B cell (primary cell): Measurements from ENCODE around the gene NSUN6. TPM values are rescaled to one million over a fixed set of nuclear protein-coding genes. Genes with fewer than 3 reads are reported as not detected.
"Not testable (repeated sequence)": the region's sequence is repeated elsewhere in the genome, so short reads cannot be mapped to it uniquely, and the experiment has no call there.

Experiments
- ATAC-seq: fragments of 200-7000 bp; cut with Tn5 transposase; one replicate; pipeline ENCODE4 v1.10.0; 2021; ENCODE audit warnings: low read depth, mild to moderate bottlenecking, moderate number of reproducible peaks, moderate library complexity
- CTCF ChIA-PET: fragments of 350-600 bp; sonication (Branson Sonifier 250); formaldehyde crosslinking; loops from one replicate; lab custom pipeline; 2021; ENCODE audit warnings: antibody characterized with exemption, inconsistent platforms; lab: Charles Lee
- POLR2A ChIA-PET: fragments of 350-600 bp; sonication (Branson Sonifier 250); formaldehyde crosslinking; loops from one replicate; lab custom pipeline; 2021; ENCODE audit warnings: antibody characterized with exemption; lab: Charles Lee
- DNase-seq: peaks from one replicate; pipeline ENCODE4 v3.0.0; 2013
- H2AFZ ChIP-seq: 2 replicates; pipeline ENCODE4 v1.6.1; 2012; ENCODE audit warnings: mild to moderate bottlenecking, low read depth, low read length; ENCODE audit not compliant: insufficient read depth, poor library complexity, severe bottlenecking
- H3K27ac ChIP-seq, 2 donors: 1 replicate in 1 of 2; 2 replicates in 1 of 2; pipeline ENCODE4 v1.5.1; 2012 to 2013; ENCODE audit warnings: low read length in 2 of 2, mild to moderate bottlenecking in 2 of 2, moderate library complexity in 1 of 2
- H3K27me3 ChIP-seq, 4 experiments: fragments of 200-600 bp in 1 of 4; sonication (generic) in 1 of 4; replicated peaks in 1 of 4; 1 replicate in 2 of 4; 2 replicates in 2 of 4; pipeline versions ENCODE4 v1.6.1 to v1.7.0; 2013 to 2016; ENCODE audit warnings: low read length in 3 of 4, mild to moderate bottlenecking in 2 of 4, mixed read lengths in 1 of 4, moderate library complexity in 1 of 4; ENCODE audit not compliant: insufficient read depth in 4 of 4, control insufficient read depth in 3 of 4; ENCODE audit errors: control extremely low read depth in 1 of 4
- H3K36me3 ChIP-seq, 2 experiments: replicated peaks in 1 of 2; 1 replicate in 1 of 2; 2 replicates in 1 of 2; pipeline versions ENCODE4 v1.6.1 to v1.7.1; 2013; ENCODE audit warnings: low read length in 1 of 2; ENCODE audit not compliant: insufficient read depth in 2 of 2, control insufficient read depth in 1 of 2; ENCODE audit errors: control extremely low read depth in 1 of 2, extremely low read depth in 1 of 2
- H3K4me1 ChIP-seq, 2 donors: fragments of 200-600 bp in 1 of 2; sonication (generic) in 1 of 2; 1 replicate in 1 of 2; 2 replicates in 1 of 2; pipeline versions ENCODE4 v1.5.1 to v1.6.1; 2013 to 2017; ENCODE audit warnings: low read length in 2 of 2; ENCODE audit not compliant: control insufficient read depth in 2 of 2, insufficient read depth in 2 of 2
- H3K4me2 ChIP-seq: replicated peaks from 2 replicates; pipeline ENCODE3; 2012; ENCODE audit warnings: mild to moderate bottlenecking, low read depth, low read length; ENCODE audit not compliant: poor library complexity, severe bottlenecking
- H3K4me3 ChIP-seq, 5 experiments: fragments of 200-600 bp in 1 of 5; sonication (generic) in 1 of 5; 1 replicate in 3 of 5; 2 replicates in 2 of 5; pipeline versions ENCODE4 v1.5.1 to v1.7.0; 2011 to 2016; ENCODE audit warnings: low read length in 4 of 5, mild to moderate bottlenecking in 4 of 5, low read depth in 2 of 5, control low read depth in 1 of 5, moderate library complexity in 1 of 5; ENCODE audit not compliant: insufficient read depth in 1 of 5; ENCODE audit errors: control extremely low read depth in 1 of 5, extremely low read depth in 1 of 5
- H3K79me2 ChIP-seq: fragments of 200-600 bp; sonication (generic); one replicate; pipeline ENCODE4 v1.6.0; 2016; ENCODE audit warnings: low read length; ENCODE audit not compliant: control insufficient read depth, insufficient read depth
- H3K9ac ChIP-seq: fragments of 200-600 bp; sonication (generic); 2 replicates; pipeline ENCODE4 v1.6.1; 2017; ENCODE audit warnings: mild to moderate bottlenecking, low read length, moderate library complexity
- H3K9me3 ChIP-seq, 3 donors: one replicate each; pipeline versions ENCODE4 v1.6.1 to v1.7.1; 2013; ENCODE audit warnings: low read length in 2 of 3; ENCODE audit not compliant: control insufficient read depth in 2 of 3, insufficient read depth in 1 of 3; ENCODE audit errors: control extremely low read depth in 1 of 3
- H4K20me1 ChIP-seq: 2 replicates; pipeline ENCODE4 v1.6.0; 2012; ENCODE audit warnings: mild to moderate bottlenecking, low read length; ENCODE audit not compliant: insufficient read depth, control insufficient read depth, poor library complexity, severe bottlenecking
- H3K27ac Mint-ChIP-seq: one replicate; pipeline ENCODE4 v1.8.0; 2021; ENCODE audit warnings: mixed read lengths
- H3K27me3 Mint-ChIP-seq: one replicate; pipeline ENCODE4 v1.8.0; 2021; ENCODE audit warnings: mixed read lengths
- H3K4me1 Mint-ChIP-seq: one replicate; pipeline ENCODE4 v1.8.0; 2021; ENCODE audit warnings: mixed read lengths
- H3K4me3 Mint-ChIP-seq: one replicate; pipeline ENCODE4 v1.8.0; 2021; ENCODE audit warnings: mixed read lengths
- H3K9me3 Mint-ChIP-seq: one replicate; pipeline ENCODE4 v1.8.0; 2022; ENCODE audit warnings: mixed read lengths; ENCODE audit not compliant: insufficient read depth
- EZH2 ChIP-seq: IDR thresholded peaks from 2 replicates; pipeline ENCODE4 v1.6.1; 2012; ENCODE audit warnings: borderline replicate concordance, low read depth, mild to moderate bottlenecking, moderate library complexity, low read length; ENCODE audit not compliant: insufficient read depth, poor library complexity, severe bottlenecking
- WGBS: methylation state at CpG from one replicate; pipeline ENCODE4 v1.1.5; 2013; ENCODE audit warnings: missing lambda C conversion rate; ENCODE audit not compliant: insufficient coverage; 5-methylcytosine and 5-hydroxymethylcytosine counted together
- intact Hi-C: fragments of 100-400 bp; cut with micrococcal nuclease; formaldehyde crosslinking; loops from one replicate; pipeline ENCODE4 v1.10.0; 2022
- polyA plus RNA-seq: library from polyadenylated mRNA; depleted of rRNA; stranded (reverse); fragments of >200 nt; gene quantifications from 2 replicates; pipeline ENCODE4 v1.2.3, GENCODE V29; 2012
- total RNA-seq, 2 donors: library from RNA; stranded (reverse); fragments of 120-200 nt in 1 of 2; gene quantifications; 1 replicate in 1 of 2; 2 replicates in 1 of 2; pipeline versions ENCODE4 v1.2.3 to v1.2.4, GENCODE V29; 2013 to 2022
- TF ChIP-seq, protein P1 (sequence below): fragments of 200-600 bp; IDR thresholded peaks from one replicate; pipeline ENCODE4 v1.8.0; 2022; ENCODE audit warnings: antibody characterized with exemption, mild to moderate bottlenecking

Gene NSUN6
- total and polyA plus RNA-seq, 2 donors (not counting 1 experiment from before 2014, with no cell fraction given) = 13.4 to 27.9 TPM

- intact Hi-C loops, H3K27ac ChIP-seq, H4K20me1 ChIP-seq, H3K4me2 ChIP-seq, CTCF ChIA-PET, H3K9ac ChIP-seq, DNase-seq, H3K27me3 Mint-ChIP-seq, H3K79me2 ChIP-seq, H2AFZ ChIP-seq, H3K9me3 ChIP-seq, H3K27me3 ChIP-seq, H3K9me3 Mint-ChIP-seq, POLR2A ChIA-PET, H3K4me1 ChIP-seq, H3K4me3 ChIP-seq, H3K27ac Mint-ChIP-seq, H3K4me1 Mint-ChIP-seq, ATAC-seq, H3K4me3 Mint-ChIP-seq: not testable (repeated sequence)
- peaks cover 0 to 18% of the 10 kb centered on the region in 2 experiments for H3K36me3 ChIP-seq
- 98% methylated on average over 10 of the region's 10 CpGs for WGBS
These were observed 64.8 kb downstream of the NSUN6 start for GRCh38 chr10:18586637-18587036.

- H4K20me1 ChIP-seq = no peaks in the 10 kb centered on the region
- peaks cover 0 to 38% of the 10 kb centered on the region in 2 experiments for H3K36me3 ChIP-seq
- ChIA-PET CTCF (interaction anchor here (0.9 kb wide), 1 partner anchor 8 kb away, joined by 3 read pairs; no protein-coding TSS in a partner anchor), POLR2A (no interaction called here)
- TF ChIP-seq, protein P1, sequence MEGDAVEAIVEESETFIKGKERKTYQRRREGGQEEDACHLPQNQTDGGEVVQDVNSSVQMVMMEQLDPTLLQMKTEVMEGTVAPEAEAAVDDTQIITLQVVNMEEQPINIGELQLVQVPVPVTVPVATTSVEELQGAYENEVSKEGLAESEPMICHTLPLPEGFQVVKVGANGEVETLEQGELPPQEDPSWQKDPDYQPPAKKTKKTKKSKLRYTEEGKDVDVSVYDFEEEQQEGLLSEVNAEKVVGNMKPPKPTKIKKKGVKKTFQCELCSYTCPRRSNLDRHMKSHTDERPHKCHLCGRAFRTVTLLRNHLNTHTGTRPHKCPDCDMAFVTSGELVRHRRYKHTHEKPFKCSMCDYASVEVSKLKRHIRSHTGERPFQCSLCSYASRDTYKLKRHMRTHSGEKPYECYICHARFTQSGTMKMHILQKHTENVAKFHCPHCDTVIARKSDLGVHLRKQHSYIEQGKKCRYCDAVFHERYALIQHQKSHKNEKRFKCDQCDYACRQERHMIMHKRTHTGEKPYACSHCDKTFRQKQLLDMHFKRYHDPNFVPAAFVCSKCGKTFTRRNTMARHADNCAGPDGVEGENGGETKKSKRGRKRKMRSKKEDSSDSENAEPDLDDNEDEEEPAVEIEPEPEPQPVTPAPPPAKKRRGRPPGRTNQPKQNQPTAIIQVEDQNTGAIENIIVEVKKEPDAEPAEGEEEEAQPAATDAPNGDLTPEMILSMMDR = peak; percentile 37
- no peak for TF ChIP-seq EZH2
- H3K9me3 ChIP-seq = peaks cover 0 to 7% (median 3%) of the 10 kb centered on the region in 3 donors
- 67% methylated on average over 3 of the region's 5 CpGs for WGBS
- H3K27ac ChIP-seq = no peak overlapping the region
- no peak overlapping the region for H3K4me3 ChIP-seq
- Mint-ChIP-seq H3K4me3 (no peak overlapping the region), H3K4me1 (no peaks in the 10 kb centered on the region), H3K27me3 (no peaks in the 10 kb centered on the region), H3K9me3 (peaks cover 3% of the 10 kb centered on the region), H3K27ac (no peak overlapping the region)
- H3K79me2 ChIP-seq = no peaks in the 10 kb centered on the region
- DNase-seq (no peak), ATAC-seq (no peak)
- no peak overlapping the region for H2AFZ ChIP-seq
- H3K4me1 ChIP-seq = no peaks in the 10 kb centered on the region
- no peak overlapping the region for H3K9ac ChIP-seq
- H3K27me3 ChIP-seq = no peaks in the 10 kb centered on the region
- intact Hi-C loops = no loop called here
- H3K4me2 ChIP-seq = no peak overlapping the region
These were observed 67.7 kb downstream of the NSUN6 start for GRCh38 chr10:18583575-18584270.
